Fibroblast of upper back skin (primary cell): ENCODE measurements around the gene SCO2.

ENCODE experiments used
- DNase-seq: peaks from one replicate; pipeline ENCODE4 v3.0.0-alpha.2; 2013

SCO2 gene

DNA sequence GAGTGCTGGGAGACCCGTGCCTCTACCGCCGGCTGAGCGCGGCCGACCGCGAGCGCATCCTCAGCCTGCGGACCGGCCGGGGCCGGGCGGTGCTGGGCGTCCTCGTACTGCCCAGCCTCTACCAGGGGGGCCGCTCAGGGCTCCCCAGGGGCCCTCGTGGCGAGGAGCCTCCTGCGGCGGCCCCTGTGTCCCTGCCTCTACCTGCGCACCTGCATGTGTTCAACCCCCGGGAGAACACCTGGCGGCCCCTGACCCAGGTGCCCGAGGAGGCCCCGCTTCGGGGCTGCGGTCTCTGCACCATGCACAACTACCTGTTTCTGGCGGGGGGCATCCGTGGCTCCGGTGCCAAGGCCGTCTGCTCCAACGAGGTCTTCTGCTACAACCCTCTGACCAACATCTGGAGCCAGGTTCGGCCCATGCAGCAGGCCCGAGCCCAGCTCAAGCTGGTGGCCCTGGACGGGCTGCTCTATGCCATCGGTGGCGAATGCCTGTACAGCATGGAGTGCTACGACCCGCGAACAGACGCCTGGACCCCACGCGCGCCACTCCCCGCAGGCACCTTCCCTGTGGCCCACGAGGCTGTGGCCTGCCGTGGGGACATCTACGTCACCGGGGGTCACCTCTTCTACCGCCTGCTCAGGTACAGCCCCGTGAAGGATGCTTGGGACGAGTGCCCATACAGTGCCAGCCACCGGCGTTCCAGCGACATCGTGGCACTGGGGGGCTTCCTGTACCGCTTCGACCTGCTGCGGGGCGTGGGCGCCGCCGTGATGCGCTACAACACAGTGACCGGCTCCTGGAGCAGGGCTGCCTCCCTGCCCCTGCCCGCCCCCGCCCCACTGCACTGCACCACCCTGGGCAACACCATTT is 23.8 kb upstream of the SCO2 start:
- no peak for DNase-seq

- DNase-seq = no peak
Observed at GRCh38 chr22:50548040-50548920, 22.9 kb upstream of the SCO2 start.

DNA sequence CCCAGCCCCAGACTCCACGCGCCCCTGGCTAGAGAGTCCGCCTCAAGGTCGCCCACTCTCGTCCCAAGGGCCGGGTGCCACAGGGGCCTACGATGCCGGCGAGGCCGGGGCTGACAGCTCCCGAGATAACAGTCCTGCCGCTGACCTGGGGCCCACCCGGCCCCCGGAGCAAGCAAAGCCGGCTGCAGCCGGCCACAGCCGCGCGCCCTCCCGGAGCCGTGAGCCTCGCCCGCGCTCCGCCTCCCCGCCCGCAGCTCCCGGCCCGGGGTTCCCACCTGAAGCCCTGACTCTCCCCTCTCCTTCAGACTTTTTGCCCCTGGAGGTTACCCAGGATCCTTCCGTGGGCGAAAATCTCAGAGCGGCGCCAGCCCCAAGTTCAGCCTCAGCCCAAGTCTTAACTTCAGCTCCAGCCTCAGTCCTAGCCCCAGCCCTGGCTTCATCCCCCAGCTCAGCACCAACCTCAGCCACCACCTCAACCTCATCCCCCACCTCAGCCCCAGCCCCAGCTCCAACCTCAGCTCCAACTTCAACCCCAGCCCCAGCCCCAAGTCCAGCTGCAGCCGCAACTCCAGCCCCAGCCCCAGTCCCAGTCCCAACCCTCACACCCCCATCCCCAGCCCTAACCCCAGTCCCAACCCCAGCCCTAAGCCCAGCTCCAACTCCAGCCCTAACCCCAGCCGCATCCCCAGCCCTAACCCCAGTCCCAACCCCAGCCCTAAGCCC is 22.0 kb upstream of the SCO2 start:
- no peak for DNase-seq

DNA sequence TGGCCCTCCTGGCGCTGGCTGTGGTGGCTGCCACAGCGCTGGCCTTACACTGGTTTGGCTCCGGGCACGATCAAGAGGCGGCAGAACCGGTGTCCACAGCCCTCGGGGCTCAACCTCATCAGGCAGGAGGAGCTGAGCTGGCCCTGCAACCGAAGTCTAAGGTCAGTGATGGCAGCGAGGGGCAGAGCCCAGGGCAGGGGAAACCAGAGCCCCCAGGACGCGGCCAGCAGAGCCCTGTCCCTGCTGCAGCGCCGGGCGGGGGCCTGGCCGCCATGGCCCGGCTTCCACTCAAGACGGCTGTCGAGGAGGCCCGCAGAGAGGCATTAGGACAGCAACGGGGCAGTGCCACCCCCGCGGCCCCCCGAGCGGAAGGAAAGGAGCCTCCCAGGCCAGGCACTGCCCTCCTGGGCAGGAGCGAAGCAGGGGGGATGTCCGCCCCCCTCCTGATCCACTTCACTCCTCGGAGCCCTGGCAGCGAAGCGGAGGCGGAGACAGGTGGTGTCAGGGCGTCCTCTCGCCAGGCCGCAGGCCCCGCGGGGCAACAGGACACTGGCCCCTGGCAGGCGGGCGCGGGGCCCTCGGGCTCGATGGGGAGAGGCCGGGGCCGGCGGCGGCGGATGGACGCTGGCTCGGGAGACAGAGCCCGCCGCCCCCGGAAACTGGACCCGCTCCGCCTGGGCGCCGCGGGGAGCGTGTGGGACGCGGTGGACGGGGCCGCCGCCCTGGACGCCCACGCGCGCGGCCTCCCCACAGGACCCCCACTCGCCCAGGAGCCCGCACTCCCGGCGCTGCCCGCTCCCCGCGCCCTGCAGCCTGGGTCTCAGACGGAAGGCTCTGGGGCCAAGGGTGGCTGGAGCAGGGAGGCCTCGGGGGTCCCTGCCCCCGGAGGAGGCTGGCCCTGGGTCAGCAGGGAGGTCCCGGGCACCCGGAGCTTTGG is 21.2 kb upstream of the SCO2 start:
- DNase-seq = no peak

GRCh38 chr22:50545522-50546325 is 20.3 kb upstream of the SCO2 start, which contains the start of gene KLHDC7B:
KLHDC7B (plus strand) TSS chr22:50545899; CDS start chr22:50546244, 345 bp downstream.
- DNase-seq = peak; percentile 81

DNA sequence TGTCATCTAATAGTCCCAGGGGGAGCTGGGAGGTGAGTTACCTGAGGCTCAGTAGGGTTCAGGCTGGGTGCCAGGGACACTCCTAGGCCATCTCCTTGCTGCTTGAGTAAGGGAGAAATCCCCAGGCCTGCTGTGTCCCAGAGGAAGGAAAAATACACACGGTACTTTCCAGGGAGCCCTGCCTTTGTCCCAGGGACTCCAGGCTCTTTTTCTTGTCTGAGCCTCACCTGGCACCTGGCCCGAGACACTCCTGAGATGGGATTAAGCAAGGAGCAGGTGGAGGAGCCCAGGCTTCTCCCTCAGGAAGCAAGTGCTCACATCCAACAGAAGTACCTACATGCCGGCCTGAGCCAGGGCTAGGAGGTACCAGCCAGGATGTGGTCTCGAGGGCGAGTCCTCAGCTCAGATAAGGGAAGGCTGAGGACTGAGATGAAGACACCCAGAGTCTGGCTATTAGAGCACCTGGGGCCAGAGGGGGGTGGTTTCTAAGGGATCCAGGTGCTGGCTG is 19.4 kb upstream of the SCO2 start:
- no peak for DNase-seq

DNA sequence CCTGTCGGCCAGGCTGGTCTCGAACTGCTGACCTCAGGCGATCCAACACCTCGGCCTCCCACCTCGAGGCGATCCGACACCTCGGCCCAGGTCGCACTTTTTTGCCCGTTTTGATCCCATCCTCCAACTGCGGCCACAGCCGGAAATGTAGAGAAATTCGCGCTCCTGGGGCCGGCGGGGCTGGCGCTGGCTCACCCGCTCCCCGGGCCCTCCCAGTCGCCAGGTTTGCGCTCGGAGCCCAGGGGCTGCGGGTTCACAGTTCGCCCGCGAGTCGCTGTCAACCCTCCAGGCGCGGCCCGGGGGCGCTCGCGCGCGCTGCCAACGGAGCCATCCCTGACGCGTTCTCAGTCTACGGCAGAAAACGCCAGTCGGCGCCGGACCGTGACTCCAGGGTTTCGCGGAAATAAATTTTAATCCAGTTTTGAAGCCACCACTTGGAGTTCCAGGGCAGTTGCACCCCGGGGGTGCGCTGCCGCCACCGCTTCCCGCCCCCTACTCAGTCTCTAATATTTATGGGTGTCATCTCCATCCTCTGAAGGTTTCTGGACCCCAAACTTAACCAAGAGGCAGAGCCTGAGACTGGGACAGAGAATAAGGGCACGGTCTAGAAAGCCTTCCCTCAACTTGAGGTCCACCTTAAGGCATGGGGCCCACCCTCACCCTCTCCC is 18.8 kb upstream of the SCO2 start:
- DNase-seq = peak; percentile 53

GRCh38 chr22:50542416-50542927 is 17.1 kb upstream of the SCO2 start:
- DNase-seq = no peak

GRCh38 chr22:50541667-50542026 is 16.2 kb upstream of the SCO2 start:
- peak; percentile 69 for DNase-seq

- DNase-seq = no peak
Observed at GRCh38 chr22:50540381-50540780, 15.0 kb upstream of the SCO2 start.

- no peak for DNase-seq
Observed at GRCh38 chr22:50537765-50538164, 12.4 kb upstream of the SCO2 start.

DNA sequence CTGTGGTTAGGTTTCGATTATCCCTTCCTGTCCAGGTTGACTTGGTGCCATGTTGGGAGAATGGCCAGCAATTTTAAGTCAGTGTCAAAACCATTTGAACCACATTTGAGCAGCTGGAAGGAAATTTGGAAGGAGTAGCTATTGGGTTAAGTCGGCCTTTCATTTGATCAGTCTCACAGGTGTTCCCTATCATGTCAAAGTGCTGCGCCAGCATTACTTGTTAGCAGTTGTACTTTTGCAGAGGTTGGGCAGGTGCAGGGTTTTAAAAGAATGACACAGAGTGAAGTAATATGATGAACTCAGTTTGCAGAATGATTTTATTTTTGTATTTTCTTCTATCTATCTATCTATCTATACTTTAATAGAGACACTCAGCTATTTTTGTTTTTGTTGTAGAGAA is 10.8 kb upstream of the SCO2 start:
- DNase-seq = no peak

- DNase-seq = no peak
Observed at GRCh38 chr22:50535113-50535512, 9.7 kb upstream of the SCO2 start.

DNA sequence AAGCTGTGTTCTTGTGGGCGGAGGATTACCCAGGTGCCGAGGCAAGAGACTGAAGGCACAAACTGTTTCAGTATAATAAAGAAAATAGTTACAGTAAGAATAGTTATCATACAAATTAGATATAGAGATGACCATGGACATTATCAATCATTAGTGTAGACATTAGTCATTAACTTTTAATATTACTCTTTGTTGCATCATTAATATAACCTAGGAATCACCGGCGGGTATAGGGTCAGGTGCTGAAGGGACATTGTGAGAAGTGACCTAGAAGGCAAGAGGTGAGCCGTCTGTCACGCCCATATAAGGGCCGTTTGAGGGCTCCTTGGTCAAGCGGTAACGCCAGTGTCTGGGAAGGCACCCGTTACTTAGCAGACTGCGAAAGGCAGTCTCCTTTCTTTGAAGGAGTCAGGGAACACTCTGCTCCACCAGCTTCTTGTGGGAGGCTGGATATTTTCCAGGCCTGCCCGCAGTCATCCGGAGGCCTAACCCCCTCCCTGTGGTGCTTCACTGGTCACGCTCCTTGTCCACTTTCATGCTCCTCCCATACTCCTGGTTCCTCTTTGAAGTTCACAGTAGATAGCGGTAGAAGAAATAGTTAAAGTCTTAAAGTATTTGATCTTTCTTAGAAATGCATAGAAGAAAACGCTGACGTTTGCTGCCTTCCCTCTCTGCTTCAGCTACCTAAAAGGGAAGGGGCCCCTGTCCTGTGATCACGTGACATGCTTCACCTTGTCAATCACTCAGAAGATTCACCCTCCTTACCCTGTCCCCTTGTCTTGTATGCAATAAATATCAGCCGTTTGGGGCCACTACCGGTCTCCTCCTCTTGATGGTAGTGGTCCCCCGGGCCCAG is 8.7 kb upstream of the SCO2 start:
- DNase-seq = peak; percentile 57

- no peak for DNase-seq
Observed at GRCh38 chr22:50532824-50533796, 7.7 kb upstream of the SCO2 start.

GRCh38 chr22:50531962-50532674 is 6.7 kb upstream of the SCO2 start:
- peak; percentile 38 for DNase-seq

GRCh38 chr22:50531546-50531961 is 6.2 kb upstream of the SCO2 start:
- no peak for DNase-seq
